ENCODE measurements around the gene B9D2. TPM values are rescaled to one million over a fixed set of nuclear protein-coding genes. Genes with fewer than 3 reads are reported as not detected.
"Not testable (repeated sequence)": the region's sequence is repeated elsewhere in the genome, so short reads cannot be mapped to it uniquely, and the experiment has no call there.

The B9D2 gene
- total RNA-seq, 2 donors from 2014 or later = 6.7 to 9.5 TPM

- Mint-ChIP-seq H3K27ac (no peak overlapping the region), H3K36me3 (ENCODE audit: low read depth) (no peaks in the 10 kb centered on the region), H3K9me3 (no peaks in the 10 kb centered on the region), H3K27me3 (no peaks in the 10 kb centered on the region), H3K4me3 (no peak overlapping the region), H3K4me1 (peaks cover 7% of the 10 kb centered on the region)
- no peak for ATAC-seq (replicated peaks)
Observed at GRCh38 chr19:41372501-41372900, 8.6 kb upstream of the B9D2 start.

- Mint-ChIP-seq H3K27ac (no peak overlapping the region), H3K27me3 (no peaks in the 10 kb centered on the region), H3K4me1 (no peaks in the 10 kb centered on the region), H3K9me3 (no peaks in the 10 kb centered on the region), H3K36me3 (ENCODE audit: low read depth) (no peaks in the 10 kb centered on the region), H3K4me3 (no peak overlapping the region)
- ATAC-seq (replicated peaks) = no peak
Observed at GRCh38 chr19:41371541-41371940, 7.6 kb upstream of the B9D2 start.

- H3K4me1 Mint-ChIP-seq; H3K36me3 Mint-ChIP-seq (ENCODE audit: low read depth); H3K4me3 Mint-ChIP-seq; ATAC-seq (replicated peaks); H3K9me3 Mint-ChIP-seq; H3K27me3 Mint-ChIP-seq; H3K27ac Mint-ChIP-seq: not testable (repeated sequence)
Observed at GRCh38 chr19:41371119-41371518, 7.2 kb upstream of the B9D2 start.

- Mint-ChIP-seq H3K4me1 (no peaks in the 10 kb centered on the region), H3K27ac (no peak overlapping the region), H3K36me3 (ENCODE audit: low read depth) (no peaks in the 10 kb centered on the region), H3K4me3 (no peak overlapping the region), H3K9me3 (no peaks in the 10 kb centered on the region), H3K27me3 (no peaks in the 10 kb centered on the region)
- ATAC-seq (replicated peaks) = no peak
Observed at GRCh38 chr19:41369769-41370168, 5.8 kb upstream of the B9D2 start.

- Mint-ChIP-seq H3K9me3 (no peaks in the 10 kb centered on the region), H3K36me3 (ENCODE audit: low read depth) (peaks cover 6% of the 10 kb centered on the region), H3K4me1 (no peaks in the 10 kb centered on the region), H3K4me3 (no peak overlapping the region), H3K27ac (no peak overlapping the region), H3K27me3 (no peaks in the 10 kb centered on the region)
- ATAC-seq (replicated peaks) = no peak
Observed at GRCh38 chr19:41367848-41368301, 3.9 kb upstream of the B9D2 start.

GRCh38 chr19:41366089-41366488 lies 2.1 kb upstream of the B9D2 start:
- no peak overlapping the region for H3K4me3 Mint-ChIP-seq
- peaks cover 5% of the 10 kb centered on the region for H3K4me1 Mint-ChIP-seq
- H3K27me3 Mint-ChIP-seq = no peaks in the 10 kb centered on the region
- ATAC-seq (replicated peaks) = no peak
- no peaks in the 10 kb centered on the region for H3K9me3 Mint-ChIP-seq
- H3K36me3 Mint-ChIP-seq (ENCODE audit: low read depth) = peaks cover 6% of the 10 kb centered on the region
- no peak overlapping the region for H3K27ac Mint-ChIP-seq

GRCh38 chr19:41364524-41365391 lies 809 bp upstream of the B9D2 start:
- Mint-ChIP-seq H3K27ac (peak overlapping the region; percentile 98), H3K4me3 (peak overlapping the region; percentile 94), H3K27me3 (no peaks in the 10 kb centered on the region), H3K4me1 (peaks cover 5% of the 10 kb centered on the region), H3K9me3 (no peaks in the 10 kb centered on the region), H3K36me3 (ENCODE audit: low read depth) (peaks cover 6% of the 10 kb centered on the region)
- ATAC-seq (replicated peaks) = no peak

GRCh38 chr19:41363371-41363752 lies 587 bp downstream of the B9D2 start:
- peaks cover 7% of the 10 kb centered on the region for H3K4me1 Mint-ChIP-seq
- no peak for ATAC-seq (replicated peaks)
- H3K27me3 Mint-ChIP-seq = no peaks in the 10 kb centered on the region
- H3K36me3 Mint-ChIP-seq (ENCODE audit: low read depth) = peaks cover 6% of the 10 kb centered on the region
- H3K27ac Mint-ChIP-seq = peak overlapping the region; percentile 98
- H3K9me3 Mint-ChIP-seq = no peaks in the 10 kb centered on the region
- H3K4me3 Mint-ChIP-seq = peak overlapping the region; percentile 94

- no peak for ATAC-seq (replicated peaks)
- Mint-ChIP-seq H3K4me1 (peaks cover 17% of the 10 kb centered on the region), H3K4me3 (peak overlapping the region; percentile 94), H3K9me3 (no peaks in the 10 kb centered on the region), H3K27ac (peak overlapping the region; percentile 98), H3K27me3 (no peaks in the 10 kb centered on the region), H3K36me3 (ENCODE audit: low read depth) (peaks cover 6% of the 10 kb centered on the region)
Observed at GRCh38 chr19:41362143-41362847, 1.7 kb downstream of the B9D2 start.

- peaks cover 11% of the 10 kb centered on the region for H3K36me3 Mint-ChIP-seq (ENCODE audit: low read depth)
- peaks cover 39% of the 10 kb centered on the region for H3K4me1 Mint-ChIP-seq
- no peak for ATAC-seq (replicated peaks)
Observed at GRCh38 chr19:41359741-41360140, 4.2 kb downstream of the B9D2 start.

GRCh38 chr19:41357746-41358145 lies 6.2 kb downstream of the B9D2 start:
- H3K27ac Mint-ChIP-seq = peak overlapping the region; percentile 94
- ATAC-seq (replicated peaks) = no peak
- no peaks in the 10 kb centered on the region for H3K9me3 Mint-ChIP-seq
- H3K27me3 Mint-ChIP-seq = no peaks in the 10 kb centered on the region
- peak overlapping the region; percentile 76 for H3K4me3 Mint-ChIP-seq
- peaks cover 44% of the 10 kb centered on the region for H3K4me1 Mint-ChIP-seq
- H3K36me3 Mint-ChIP-seq (ENCODE audit: low read depth) = peaks cover 12% of the 10 kb centered on the region

More at GRCh38 chr19:41359741-41360140, 4.2 kb downstream of the B9D2 start:
- Mint-ChIP-seq H3K27me3 (no peaks in the 10 kb centered on the region), H3K27ac (peak overlapping the region; percentile 61), H3K9me3 (no peaks in the 10 kb centered on the region), H3K4me3 (no peak overlapping the region)

- Mint-ChIP-seq H3K4me1 (peaks cover 40% of the 10 kb centered on the region), H3K36me3 (ENCODE audit: low read depth) (peaks cover 16% of the 10 kb centered on the region), H3K4me3 (peak overlapping the region; percentile 76), H3K9me3 (no peaks in the 10 kb centered on the region), H3K27me3 (no peaks in the 10 kb centered on the region), H3K27ac (peak overlapping the region; percentile 94)
- no peak for ATAC-seq (replicated peaks)
Observed at GRCh38 chr19:41356984-41357739, 6.8 kb downstream of the B9D2 start.

GRCh38 chr19:41355802-41356201 lies 8.1 kb downstream of the B9D2 start:
- peak overlapping the region; percentile 76 for H3K4me3 Mint-ChIP-seq
- no peak for ATAC-seq (replicated peaks)
- no peaks in the 10 kb centered on the region for H3K9me3 Mint-ChIP-seq
- peaks cover 29% of the 10 kb centered on the region for H3K36me3 Mint-ChIP-seq (ENCODE audit: low read depth)
- peak overlapping the region; percentile 94 for H3K27ac Mint-ChIP-seq
- peaks cover 40% of the 10 kb centered on the region for H3K4me1 Mint-ChIP-seq
- H3K27me3 Mint-ChIP-seq = no peaks in the 10 kb centered on the region

GRCh38 chr19:41355035-41355434 lies 8.9 kb downstream of the B9D2 start:
- H3K36me3 Mint-ChIP-seq (ENCODE audit: low read depth) = peaks cover 36% of the 10 kb centered on the region
- ATAC-seq (replicated peaks) = no peak
- H3K9me3 Mint-ChIP-seq = no peaks in the 10 kb centered on the region
- peaks cover 40% of the 10 kb centered on the region for H3K4me1 Mint-ChIP-seq
- peak overlapping the region; percentile 94 for H3K27ac Mint-ChIP-seq
- no peaks in the 10 kb centered on the region for H3K27me3 Mint-ChIP-seq
- peak overlapping the region; percentile 76 for H3K4me3 Mint-ChIP-seq
